HepG2 (cell line): ENCODE data around the gene P4HTM. TPM values are rescaled to one million over a fixed set of nuclear protein-coding genes. Genes with fewer than 3 reads are reported as not detected.

Experiments
- GABPA ChIP-seq, 2 experiments: IDR thresholded peaks; 2 replicates each; pipeline ENCODE4 v1.6.1; 2011 to 2016; ENCODE audit warnings: low read depth in 2 of 2, low read length in 1 of 2, missing biosample characterization in 1 of 2, missing genetic modification characterization in 1 of 2
- HDAC2 ChIP-seq: sonication (generic); formaldehyde crosslinking; IDR thresholded peaks from 2 replicates; pipeline ENCODE4 v1.4.0; 2020; ENCODE audit warnings: missing genetic modification reagents
- HNF4G ChIP-seq, 2 experiments: sonication (generic) in 1 of 2; formaldehyde crosslinking in 1 of 2; IDR thresholded peaks; 2 replicates each; pipeline versions ENCODE4 v1.4.0 to v1.6.1; 2011 to 2020; ENCODE audit warnings: borderline replicate concordance in 2 of 2, low read depth in 2 of 2, mild to moderate bottlenecking in 2 of 2, low read length in 1 of 2, missing genetic modification reagents in 1 of 2, moderate library complexity in 1 of 2
- KMT2A ChIP-seq: sonication (generic); formaldehyde crosslinking; IDR thresholded peaks from 2 replicates; pipeline ENCODE4 v1.4.0; 2020; ENCODE audit warnings: missing genetic modification reagents
- SALL1 ChIP-seq: sonication (generic); formaldehyde crosslinking; IDR thresholded peaks from 2 replicates; pipeline ENCODE4 v1.8.0; 2022; ENCODE audit warnings: mild to moderate bottlenecking, missing genetic modification reagents
- STAG1 ChIP-seq: sonication (generic); formaldehyde crosslinking; IDR thresholded peaks from 2 replicates; pipeline ENCODE4 v1.4.0; 2020; ENCODE audit warnings: missing genetic modification reagents
- SYNCRIP ChIP-seq: fragments of 200-400 bp; formaldehyde crosslinking; IDR thresholded peaks from 2 replicates; pipeline ENCODE4 v1.6.1; 2018; ENCODE audit warnings: mild to moderate bottlenecking, low read depth, low read length; ENCODE audit not compliant: insufficient read depth
- TFDP2 ChIP-seq: sonication (generic); formaldehyde crosslinking; IDR thresholded peaks from 2 replicates; pipeline ENCODE4 v1.4.0; 2020; ENCODE audit warnings: missing genetic modification reagents
- TOPORS ChIP-seq: sonication (generic); formaldehyde crosslinking; IDR thresholded peaks from 2 replicates; pipeline ENCODE4 v1.8.0; 2023; ENCODE audit warnings: mild to moderate bottlenecking, missing genetic modification reagents
- U2AF2 ChIP-seq: fragments of 200-400 bp; formaldehyde crosslinking; IDR thresholded peaks from 2 replicates; pipeline ENCODE4 v1.6.1; 2017; ENCODE audit warnings: low read depth, mild to moderate bottlenecking, low read length
- ZFY ChIP-seq: sonication (generic); formaldehyde crosslinking; IDR thresholded peaks from 2 replicates; pipeline ENCODE4 v1.4.0; 2020; ENCODE audit warnings: missing genetic modification reagents
- ZNF326 ChIP-seq: sonication (generic); formaldehyde crosslinking; IDR thresholded peaks from 2 replicates; pipeline ENCODE4 v1.4.0; 2020; ENCODE audit warnings: missing genetic modification reagents, borderline replicate concordance
- ZNF597 ChIP-seq: sonication (generic); formaldehyde crosslinking; IDR thresholded peaks from 2 replicates; pipeline ENCODE4 v1.5.0; 2020; ENCODE audit warnings: missing genetic modification reagents
- ZNF670 ChIP-seq: sonication (generic); formaldehyde crosslinking; IDR thresholded peaks from 2 replicates; pipeline ENCODE4 v1.8.0; 2022; ENCODE audit warnings: mild to moderate bottlenecking, missing genetic modification reagents, borderline replicate concordance
- ZSCAN30 ChIP-seq: sonication (generic); formaldehyde crosslinking; IDR thresholded peaks from 2 replicates; pipeline ENCODE4 v1.5.0; 2020; ENCODE audit warnings: mild to moderate bottlenecking, missing genetic modification reagents
- polyA plus RNA-seq, 8 experiments: library from polyadenylated mRNA; depleted of rRNA in 3 of 8; stranded (reverse) in 7 of 8; unstranded in 1 of 8; fragments of >200 nt; fragmentation: Illumina TruSeq in 4 of 8; extraction: Trizol in 4 of 8; gene quantifications; 2 replicates each; pipeline versions ENCODE4 v1.2.1 to v1.2.3, GENCODE V29; 2011 to 2016; ENCODE audit warnings: low read depth in 4 of 8, missing spikeins in 1 of 8, mixed read lengths in 1 of 8; ENCODE audit not compliant: insufficient read depth in 1 of 8
- total RNA-seq, 5 experiments: library from RNA; depleted of rRNA; stranded (reverse); fragments of >200 nt; fragmentation: Illumina TruSeq; extraction: Trizol; gene quantifications; 2 replicates each; pipeline ENCODE4 v1.2.3, GENCODE V29; 2016; ENCODE audit warnings: low read depth in 1 of 5
- TF ChIP-seq, protein P1 (sequence below), 2 experiments: fragments of 450-650 bp in 1 of 2; sonication (generic) in 1 of 2; formaldehyde crosslinking in 1 of 2; IDR thresholded peaks; 2 replicates each; pipeline versions ENCODE4 v1.6.1 to v1.8.0; 2016 to 2022; ENCODE audit warnings: antibody characterized with exemption in 1 of 2, mild to moderate bottlenecking in 1 of 2, missing genetic modification reagents in 1 of 2

Gene P4HTM
- total and polyA plus RNA-seq, 2 of the 13 experiments (the other 11 are each of a cell fraction or from before 2014, with no cell fraction given): 0.01 TPM; not detected in 1

GRCh38 chr3:49028673-49029562 is 38.9 kb downstream of the P4HTM start, which contains the start of gene IMPDH2 (continued):
- TF ChIP-seq, protein P1, sequence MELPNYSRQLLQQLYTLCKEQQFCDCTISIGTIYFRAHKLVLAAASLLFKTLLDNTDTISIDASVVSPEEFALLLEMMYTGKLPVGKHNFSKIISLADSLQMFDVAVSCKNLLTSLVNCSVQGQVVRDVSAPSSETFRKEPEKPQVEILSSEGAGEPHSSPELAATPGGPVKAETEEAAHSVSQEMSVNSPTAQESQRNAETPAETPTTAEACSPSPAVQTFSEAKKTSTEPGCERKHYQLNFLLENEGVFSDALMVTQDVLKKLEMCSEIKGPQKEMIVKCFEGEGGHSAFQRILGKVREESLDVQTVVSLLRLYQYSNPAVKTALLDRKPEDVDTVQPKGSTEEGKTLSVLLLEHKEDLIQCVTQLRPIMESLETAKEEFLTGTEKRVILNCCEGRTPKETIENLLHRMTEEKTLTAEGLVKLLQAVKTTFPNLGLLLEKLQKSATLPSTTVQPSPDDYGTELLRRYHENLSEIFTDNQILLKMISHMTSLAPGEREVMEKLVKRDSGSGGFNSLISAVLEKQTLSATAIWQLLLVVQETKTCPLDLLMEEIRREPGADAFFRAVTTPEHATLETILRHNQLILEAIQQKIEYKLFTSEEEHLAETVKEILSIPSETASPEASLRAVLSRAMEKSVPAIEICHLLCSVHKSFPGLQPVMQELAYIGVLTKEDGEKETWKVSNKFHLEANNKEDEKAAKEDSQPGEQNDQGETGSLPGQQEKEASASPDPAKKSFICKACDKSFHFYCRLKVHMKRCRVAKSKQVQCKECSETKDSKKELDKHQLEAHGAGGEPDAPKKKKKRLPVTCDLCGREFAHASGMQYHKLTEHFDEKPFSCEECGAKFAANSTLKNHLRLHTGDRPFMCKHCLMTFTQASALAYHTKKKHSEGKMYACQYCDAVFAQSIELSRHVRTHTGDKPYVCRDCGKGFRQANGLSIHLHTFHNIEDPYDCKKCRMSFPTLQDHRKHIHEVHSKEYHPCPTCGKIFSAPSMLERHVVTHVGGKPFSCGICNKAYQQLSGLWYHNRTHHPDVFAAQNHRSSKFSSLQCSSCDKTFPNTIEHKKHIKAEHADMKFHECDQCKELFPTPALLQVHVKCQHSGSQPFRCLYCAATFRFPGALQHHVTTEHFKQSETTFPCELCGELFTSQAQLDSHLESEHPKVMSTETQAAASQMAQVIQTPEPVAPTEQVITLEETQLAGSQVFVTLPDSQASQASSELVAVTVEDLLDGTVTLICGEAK (IDR thresholded peaks at IDR 0.05): no peak
- TF ChIP-seq, protein P1 (CRISPR knock-in tag; IDR thresholded peaks at IDR 0.05): peak; percentile 93
- peak; percentile 89 for TF ChIP-seq SALL1
- 0 out of 2 replicates have a peak, but pooled peaks have one; percentile 76 for TF ChIP-seq ZNF597 (CRISPR knock-in tag)
- TF ChIP-seq HNF4G (IDR thresholded peaks at IDR 0.05; ENCODE audit: borderline replicate concordance, low read depth, low read length): peak; percentile 34; the same call in 1 of the 2 replicates
- no peak for TF ChIP-seq HNF4G (CRISPR knock-in tag; IDR thresholded peaks at IDR 0.05; ENCODE audit: borderline replicate concordance, low read depth)
- TF ChIP-seq SYNCRIP: no peak
- peak; percentile 77; the same call in 1 of the 2 replicates for TF ChIP-seq ZNF326 (CRISPR knock-in tag)
- 0 out of 2 replicates have a peak, but pooled peaks have one; percentile 36 for TF ChIP-seq U2AF2
- peak; percentile 96 for TF ChIP-seq ZFY
- peak; percentile 96 for TF ChIP-seq TFDP2
- no peak for TF ChIP-seq GABPA (IDR thresholded peaks at IDR 0.05; ENCODE audit: low read depth, low read length)
- TF ChIP-seq GABPA (CRISPR knock-in tag; IDR thresholded peaks at IDR 0.05; ENCODE audit: low read depth): peak; percentile 44; the same call in 1 of the 2 replicates
- peak; percentile 30; the same call in 1 of the 2 replicates for TF ChIP-seq STAG1 (CRISPR knock-in tag)
- TF ChIP-seq ZSCAN30 (CRISPR knock-in tag): peak; percentile 58; the same call in 1 of the 2 replicates
- peak; percentile 77 for TF ChIP-seq HDAC2 (CRISPR knock-in tag)
- TF ChIP-seq TOPORS (CRISPR knock-in tag): no peak
- TF ChIP-seq ZNF670 (CRISPR knock-in tag): peak; percentile 91; the same call in 1 of the 2 replicates
- TF ChIP-seq KMT2A (CRISPR knock-in tag): peak; percentile 81; the same call in 1 of the 2 replicates
